Kasumi-1 (cell line): ENCODE measurements around the gene ITM2C.
A peak's percentile ranks its signal among the peaks of the same experiment; 100 is the strongest.

Experiments
- DNase-seq, 2 experiments: peaks; one replicate each; lab custom pipeline; 2025; lab: John Stamatoyannopoulos, UW

Gene ITM2C

DNA sequence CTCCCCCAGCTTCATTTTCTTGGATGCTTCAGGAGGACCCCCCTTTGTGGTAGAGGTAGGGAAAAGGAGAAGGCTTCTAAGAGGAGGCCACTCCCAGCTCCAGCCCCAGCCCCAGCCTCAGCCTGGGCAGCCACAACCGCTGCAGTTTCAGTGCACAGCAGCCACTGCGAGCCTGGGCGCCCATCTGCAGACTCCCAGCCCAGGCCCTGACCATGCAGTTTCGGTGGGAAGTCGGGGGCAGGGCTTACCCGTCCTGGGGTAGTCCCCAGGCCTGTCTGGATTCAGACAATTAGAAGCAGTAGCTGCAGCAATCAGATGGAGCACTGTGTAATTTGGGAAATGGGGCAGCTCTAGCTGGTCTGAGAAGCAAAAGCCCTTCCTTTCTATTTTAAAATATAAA lies 28.6 kb downstream of the ITM2C start:
- no peak for DNase-seq

DNA sequence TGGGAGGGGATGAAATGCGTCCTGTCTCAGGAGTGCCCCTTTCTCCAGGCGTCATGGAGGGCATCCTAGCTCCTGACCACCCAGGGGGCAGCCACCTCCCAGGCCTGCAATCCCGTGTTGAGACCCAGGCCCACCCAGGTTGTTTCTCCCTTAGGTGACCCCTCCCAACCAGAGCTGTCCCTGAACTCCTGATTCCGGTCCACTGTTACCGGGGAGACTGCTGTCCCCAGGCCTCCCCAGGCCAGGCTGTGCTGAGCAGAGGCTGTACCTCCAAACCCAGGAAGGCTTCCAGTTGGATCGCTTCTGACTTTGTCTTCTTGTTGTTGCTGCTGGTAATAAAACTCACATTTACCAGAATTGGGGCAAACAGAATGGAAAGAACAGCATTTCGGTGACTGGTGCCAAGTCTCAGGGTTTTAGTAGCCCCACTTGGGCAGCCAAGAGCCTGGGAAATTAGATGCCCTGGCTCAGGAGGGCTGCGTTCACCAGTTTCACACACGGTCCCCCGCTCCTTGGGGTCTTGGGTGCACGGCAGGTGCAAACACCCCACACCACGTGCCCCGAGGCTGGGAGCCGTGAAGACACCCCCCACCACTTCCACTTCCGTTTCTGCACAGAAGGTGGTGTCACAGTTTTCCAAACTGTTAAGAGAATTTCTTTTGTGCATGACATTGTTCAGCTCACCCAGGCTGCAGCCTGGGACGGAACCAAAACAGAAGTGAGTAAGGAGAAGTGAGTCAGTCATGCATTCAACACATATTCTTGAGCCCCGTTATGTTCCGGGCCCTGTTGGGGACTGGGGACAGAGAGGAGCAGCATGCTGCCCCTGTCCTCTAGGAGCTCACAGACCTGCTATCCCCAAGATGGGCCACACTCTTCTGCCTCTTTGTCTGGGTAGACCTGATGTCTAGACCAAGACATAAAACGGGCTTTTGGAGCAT lies 29.4 kb downstream of the ITM2C start:
- DNase-seq = peak; percentile 20 to 30

DNA sequence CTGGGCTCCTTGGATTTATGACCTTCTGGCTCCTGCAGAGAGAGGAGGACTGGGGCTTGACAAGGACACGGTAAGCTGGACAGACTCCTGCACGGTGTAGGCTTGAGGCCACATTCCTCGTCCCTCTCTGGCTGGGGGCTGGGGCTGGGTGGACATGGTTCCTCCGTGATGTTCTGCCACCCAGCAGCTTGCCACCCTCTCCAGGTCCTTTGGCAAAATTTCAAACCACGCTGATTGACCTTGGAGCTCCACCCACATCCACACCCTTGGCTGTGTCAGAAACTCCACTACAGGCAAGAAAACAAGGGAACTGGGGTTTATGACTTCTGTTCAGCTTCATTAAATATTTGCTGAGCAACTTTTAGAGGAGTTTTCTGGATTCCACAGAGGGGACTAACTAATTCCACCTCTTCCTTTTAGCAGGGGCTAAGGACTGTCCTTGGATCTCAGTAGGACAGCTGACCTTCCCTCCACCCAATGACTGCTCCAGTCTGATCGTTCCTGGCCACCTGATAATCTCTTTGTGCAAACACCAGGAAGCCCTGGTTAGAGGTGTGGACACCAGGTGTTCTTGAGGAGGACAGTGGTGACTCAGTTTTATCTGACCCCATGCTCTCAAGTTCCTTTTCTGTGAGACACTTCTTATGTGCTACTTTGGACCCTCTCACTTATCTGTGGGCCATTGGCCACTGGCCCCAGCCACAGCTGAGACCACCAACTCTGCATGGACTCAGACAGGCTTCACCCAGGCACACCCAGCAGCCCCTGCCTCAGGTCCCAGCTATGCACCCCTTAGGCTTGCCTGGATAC lies 31.0 kb downstream of the ITM2C start:
- no peak for DNase-seq

DNA sequence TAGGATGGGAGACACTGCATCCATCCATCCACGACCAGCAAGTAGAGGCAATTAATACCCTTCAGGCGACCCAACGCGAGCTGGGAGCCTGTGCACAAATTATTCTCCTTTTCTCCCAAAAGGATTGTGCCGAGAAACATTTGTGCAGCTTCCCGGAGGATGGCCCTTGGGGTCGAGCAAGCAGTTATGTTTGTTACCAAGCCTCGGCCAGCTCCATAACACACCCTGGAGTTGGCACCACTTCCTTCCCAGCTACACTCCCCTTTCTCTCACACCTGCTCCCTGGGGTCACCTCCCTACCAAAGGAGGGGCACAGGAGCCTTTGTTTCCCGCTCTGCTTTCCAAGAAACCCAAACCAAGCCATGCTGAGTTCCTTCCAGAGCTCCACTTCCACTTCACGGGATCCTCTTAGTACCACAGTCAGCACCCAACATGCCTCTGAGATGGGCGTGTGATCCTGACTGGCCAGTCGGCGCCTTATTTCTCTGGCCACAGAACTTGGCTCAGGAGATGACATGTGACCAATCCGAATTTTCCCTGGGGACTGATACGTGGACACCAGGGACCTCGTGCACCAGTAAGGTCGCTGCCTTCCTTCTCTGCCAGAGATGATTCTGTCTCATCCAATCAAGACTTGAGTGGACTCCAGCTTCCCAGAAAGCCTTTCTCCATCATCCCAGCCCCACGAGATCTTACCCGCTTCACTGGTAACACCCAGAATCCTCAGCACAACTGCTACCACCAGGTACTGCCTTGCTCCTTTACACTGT lies 31.8 kb downstream of the ITM2C start:
- no peak for DNase-seq

DNA sequence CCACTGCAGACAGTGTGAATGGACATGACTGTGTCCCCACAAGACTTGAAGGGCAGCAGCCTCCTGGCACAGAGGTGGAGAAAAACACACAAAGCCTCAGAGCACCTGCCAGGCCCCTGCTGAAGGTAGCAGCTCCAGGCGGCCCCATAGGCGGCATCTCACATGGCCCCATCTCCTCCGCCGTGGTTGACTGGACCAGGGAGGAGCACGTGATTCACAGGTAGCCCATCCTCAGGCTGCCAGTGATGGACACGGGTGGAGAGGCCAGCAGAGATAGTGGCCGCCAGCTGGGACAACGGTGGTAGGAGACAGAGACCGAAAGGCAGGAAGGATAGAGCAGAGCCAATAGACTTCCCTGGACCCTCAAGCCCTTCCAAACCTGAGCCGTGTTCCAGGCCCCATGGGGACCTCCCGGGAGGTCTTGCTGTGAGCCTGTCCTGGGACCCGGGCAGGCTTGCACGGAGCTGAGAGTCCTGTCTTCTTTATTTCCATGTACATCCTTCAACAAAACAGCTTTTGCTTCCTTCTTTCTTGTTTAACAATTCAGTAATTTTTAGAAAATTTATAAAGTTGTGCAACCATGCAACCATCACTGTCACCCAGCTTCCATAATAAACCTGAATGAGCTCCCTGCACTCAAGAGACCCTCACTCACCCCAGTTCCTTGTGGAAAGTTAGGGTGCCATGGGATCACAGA lies 33.4 kb downstream of the ITM2C start:
- no peak for DNase-seq

DNA sequence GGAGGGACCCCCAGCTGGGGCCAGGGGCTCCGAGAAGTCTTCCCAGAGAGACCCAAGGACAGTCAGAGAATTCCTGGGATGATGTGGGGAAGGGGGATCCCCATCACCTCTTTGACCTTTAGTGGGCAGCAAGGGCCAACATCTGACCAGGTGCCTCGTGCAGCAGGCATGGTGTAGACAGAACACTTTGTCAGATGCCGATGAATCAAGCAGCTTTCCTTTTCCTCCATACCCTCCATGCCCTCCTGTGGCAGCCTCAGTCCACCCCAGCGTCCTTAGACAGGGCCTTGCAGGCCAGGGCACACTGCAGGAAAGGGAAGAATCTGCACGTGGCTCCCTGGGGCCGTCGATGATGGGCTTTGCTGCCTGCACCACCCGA lies 34.0 kb downstream of the ITM2C start:
- DNase-seq = no peak

DNA sequence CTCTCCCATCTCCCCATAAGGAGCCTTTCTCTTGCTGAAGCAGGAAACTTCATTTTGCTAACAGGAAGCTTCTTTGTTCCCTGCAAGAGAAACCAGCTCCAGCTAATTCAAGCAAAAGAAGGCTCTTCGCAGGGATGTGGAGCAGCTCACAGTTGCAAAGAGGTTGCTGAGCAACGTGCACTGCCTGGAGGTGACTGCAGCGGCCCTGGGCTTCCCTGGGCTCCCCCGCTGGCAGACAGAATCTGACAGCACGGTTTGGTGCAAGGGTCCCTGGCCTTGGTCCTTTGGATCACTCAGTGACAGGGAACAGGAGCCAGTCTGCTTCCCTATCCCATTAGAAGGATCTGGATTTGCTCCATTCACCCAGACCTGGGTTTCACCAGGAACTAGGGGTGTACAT lies 34.5 kb downstream of the ITM2C start:
- peak; percentile 2 to 17 for DNase-seq

DNA sequence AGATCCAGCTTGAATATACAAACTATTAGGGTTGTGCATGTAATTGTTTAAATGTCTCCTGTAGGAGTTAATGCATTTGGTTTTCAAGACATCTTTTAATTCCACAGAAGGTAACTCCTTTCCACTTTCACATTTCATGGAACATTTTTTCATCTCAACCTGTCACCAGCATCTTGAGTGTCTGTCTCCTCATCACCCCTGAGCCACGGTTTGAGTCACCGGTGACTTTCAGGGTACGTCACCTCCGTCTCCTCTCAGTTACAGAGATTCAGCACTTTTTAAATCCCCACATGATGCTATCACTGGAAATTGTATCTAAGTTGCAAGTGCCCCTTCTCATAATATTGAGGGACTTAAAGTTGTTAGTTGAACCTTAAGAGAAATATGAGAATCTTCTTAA lies 35.0 kb downstream of the ITM2C start:
- DNase-seq = no peak

DNA sequence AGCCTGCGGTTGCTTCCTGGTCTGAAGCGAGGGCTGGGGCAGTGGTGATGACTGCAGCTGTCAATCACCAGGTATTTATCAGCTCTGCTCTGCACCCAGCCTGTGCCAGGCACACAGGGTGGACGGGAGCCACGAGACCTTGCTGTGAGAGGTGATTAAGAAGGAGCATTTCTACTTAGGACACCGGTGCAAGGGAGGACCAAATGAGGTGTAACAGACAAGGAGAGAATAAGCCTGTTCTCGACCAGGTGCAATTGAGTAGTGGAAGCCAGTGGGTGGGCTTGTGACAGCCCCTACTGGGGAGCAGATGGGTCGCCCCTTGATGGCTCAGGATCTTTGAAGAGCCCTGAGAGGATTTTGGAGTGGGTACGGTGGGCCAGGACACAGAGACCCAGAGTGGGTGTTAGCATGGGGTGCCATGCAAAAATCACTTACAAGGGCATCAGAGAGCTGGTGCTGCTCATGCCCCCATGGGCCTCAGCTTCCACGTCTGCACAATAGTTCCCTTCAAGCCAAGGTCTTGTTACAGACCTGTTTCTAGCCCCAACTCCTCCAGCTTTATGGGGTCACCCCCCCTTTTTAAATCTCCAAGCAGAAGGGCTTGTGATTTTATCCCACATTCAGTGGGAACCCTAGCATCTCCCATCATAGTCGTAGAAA lies 35.7 kb downstream of the ITM2C start:
- no peak for DNase-seq

DNA sequence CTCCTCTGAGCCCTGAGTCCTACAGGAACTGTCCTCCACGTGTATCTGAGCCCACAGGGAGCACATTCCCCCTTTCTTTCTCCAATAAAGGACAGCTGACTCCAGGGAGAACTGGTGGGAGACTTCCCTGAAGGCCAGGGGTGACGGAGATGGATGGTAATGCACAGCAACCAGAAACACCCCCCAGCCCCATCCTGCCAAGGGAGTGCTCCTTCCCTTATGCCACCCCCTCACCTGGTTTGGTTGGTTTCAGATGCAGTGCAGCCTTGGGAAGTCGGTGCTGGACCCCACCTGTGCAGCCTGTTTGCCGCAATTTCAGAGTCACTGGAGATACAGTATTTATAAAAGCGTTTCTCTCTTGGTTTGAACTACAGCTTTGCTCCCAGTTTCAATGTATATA lies 36.3 kb downstream of the ITM2C start:
- DNase-seq = no peak

DNA sequence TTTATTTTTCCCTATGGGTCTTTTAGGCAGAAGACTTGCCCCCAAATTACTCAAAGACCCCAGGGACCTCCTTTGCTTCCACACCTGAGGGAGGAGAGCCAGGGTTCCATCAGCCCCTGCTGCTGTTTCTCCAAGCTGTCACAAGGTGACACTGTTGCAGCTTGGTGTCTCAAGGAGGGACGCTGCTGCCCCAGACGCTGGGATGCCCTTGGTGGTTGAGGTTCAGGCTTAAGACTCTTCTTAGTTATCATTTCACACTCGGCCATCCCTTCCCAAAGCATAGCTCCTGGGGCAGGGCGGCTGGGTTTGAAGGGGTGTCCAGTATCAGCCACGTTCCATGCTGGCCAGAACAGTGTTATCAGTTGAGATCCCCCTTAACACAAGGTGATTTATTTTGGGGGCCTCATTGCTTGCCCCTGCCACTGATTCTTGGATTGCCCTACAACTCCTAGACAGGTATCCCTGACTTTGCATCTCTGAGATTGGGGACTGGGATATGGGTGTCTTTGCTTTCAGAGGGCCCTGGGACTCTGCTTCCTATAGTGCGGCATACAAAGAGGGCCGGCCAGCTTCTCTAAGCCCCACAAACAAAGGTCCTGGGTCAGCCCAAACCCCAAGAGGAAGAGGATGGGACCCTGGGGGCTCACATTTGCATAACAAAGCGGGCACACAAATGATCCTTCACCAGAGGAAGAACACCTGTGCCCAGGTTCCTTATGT lies 37.6 kb downstream of the ITM2C start:
- DNase-seq = peak; percentile 24 to 53

DNA sequence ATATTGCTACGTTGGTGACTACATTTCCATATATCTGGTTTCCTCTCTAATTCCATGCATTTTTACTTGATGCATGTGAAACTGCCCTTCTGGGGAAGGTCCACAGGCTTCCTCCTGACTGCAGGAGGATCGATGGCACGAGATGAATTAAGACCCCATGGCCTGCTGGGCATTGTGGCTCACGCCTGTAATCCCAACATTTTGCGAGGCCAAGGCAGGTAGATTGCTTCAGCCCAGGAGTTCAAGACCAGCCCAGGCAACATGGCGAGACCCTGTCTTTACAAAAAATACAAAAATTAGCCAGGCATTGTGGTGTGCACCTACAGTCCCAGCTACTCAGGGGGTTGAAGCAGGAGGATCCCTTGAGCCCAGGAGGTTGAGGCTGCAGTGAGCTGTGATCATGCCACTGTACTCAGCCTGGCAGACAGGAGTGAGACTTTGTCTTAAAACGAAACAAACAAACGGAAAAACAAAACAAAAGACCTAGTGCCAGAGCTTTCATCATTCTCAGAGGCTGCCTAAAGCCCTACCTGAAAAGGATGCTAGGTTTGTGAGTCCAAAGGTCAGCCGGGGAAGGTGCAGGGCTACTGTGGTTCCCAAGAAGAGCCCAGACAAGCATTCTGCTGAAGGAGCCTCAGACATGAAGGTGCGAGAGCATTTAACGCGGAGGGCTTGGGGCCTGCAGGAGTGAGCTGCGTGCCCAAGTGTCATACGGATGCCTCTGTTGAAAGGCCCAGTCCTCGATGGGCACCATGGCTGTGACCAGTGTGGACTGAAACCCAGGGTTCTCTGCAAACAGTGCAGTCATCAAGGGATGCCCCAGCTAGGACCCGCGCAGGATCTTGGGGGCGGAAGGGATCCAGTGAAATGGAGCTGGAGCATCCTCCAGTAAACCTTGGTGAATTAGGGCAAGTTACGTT lies 38.7 kb downstream of the ITM2C start:
- DNase-seq = no peak

DNA sequence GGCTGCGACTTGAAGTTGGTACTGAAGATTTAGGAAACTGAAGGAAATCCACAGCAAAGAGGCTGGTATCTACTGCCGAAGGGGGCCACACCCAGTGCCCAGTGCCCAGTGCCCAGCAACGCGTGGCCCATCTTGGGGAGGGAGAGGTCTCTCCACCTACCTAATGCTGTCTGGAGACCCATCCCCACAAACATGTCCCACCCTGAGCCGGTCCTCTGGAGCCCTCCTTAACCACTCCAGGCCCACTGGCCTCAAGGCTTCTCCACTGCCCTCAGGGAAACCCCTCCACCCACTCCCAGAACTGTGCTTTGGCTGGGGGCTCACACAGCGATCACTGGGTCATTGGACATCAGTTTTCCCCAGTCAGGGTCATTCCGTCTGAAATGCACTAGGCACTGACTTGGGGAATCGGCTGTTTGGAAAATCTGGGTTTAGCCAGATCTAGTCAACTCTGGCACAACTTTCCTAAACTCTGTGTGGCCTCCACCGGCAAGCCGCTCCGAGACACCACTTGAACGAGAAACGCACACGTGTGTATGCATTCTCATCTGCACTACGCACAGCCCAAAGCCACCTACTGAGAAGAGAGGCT lies 40.2 kb downstream of the ITM2C start:
- no peak for DNase-seq

DNA sequence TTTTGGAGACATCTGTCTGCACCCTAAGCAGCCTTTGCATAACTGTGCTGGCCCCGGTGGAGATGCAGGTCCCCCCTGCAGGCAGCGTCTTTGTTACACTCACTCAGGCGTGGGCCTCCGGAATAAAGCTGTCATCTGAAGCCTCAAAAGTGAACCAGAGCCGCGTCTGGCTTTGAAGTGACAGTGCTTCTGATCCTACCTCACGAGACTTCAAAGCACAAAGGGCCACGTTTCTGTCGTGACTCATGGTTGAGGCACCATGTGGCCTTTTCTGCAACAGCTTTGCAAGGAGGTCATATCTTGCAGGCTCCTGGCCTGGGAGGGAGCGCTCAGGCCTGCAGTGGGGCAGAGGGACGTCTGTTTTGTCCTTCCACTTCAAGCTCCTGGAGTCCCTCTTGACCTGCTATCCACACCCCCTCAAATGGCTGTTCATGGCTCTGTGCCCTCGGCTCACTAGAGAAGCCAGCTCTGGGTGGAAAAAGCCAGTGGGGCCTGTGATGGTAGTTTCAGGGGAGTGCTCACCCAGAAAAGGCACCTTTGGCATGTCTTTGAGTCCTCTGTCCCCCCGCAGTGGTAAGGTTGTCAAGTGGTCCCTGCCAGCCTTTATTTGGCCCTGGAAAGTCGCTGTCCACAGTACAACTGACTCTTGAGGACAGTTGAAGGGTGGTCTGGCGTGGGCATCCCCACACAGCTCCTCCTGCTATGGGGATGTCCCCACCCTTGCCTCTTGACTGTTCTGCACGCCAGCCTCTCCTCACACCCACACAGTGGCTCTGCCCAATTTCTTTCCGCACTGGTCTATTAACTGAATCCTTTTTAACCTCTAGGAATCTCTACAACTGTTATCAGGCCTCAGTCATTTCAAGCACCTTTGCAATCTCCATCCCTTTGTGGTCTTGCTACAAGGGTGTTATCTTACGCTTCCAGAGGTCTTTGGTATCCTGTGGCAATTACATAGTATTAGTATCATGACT lies 41.0 kb downstream of the ITM2C start:
- DNase-seq = no peak

DNA sequence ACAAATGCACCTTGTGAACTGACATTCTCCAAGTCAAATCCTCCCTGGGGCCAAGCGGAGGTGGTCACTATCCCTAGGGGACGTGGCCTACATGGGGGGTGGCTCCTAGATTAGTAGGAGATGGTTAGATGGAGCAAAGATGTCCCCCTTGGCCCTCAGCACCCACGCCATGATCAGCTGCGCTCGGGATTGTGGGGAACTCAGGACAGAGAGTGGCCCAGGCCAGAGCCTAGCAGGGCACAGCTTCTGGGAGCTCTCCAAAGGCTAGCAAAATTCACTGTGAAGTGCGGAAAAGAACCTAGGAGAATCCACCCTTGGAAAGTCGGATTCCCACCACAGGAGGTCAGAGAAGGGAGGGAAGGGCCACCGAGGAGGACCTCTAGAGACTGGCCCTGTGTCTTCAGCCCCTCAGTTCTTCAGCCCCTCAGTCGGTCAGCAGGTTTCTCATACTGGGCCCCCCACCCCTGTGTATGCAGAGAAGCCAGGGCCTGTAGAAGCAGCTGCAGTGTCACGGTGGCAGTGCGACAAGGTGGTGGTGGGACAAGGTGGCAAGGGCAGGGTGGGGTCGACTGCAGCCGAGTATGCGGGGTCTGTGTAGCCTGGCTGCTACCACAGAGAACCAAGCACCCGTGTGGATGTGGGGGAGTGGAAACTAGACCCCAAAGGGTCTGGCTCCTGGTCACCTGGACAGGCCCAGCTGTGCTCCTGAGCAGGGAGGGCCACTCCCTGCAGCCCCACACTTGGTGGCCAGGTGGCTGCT lies 41.9 kb downstream of the ITM2C start:
- DNase-seq = no peak

DNA sequence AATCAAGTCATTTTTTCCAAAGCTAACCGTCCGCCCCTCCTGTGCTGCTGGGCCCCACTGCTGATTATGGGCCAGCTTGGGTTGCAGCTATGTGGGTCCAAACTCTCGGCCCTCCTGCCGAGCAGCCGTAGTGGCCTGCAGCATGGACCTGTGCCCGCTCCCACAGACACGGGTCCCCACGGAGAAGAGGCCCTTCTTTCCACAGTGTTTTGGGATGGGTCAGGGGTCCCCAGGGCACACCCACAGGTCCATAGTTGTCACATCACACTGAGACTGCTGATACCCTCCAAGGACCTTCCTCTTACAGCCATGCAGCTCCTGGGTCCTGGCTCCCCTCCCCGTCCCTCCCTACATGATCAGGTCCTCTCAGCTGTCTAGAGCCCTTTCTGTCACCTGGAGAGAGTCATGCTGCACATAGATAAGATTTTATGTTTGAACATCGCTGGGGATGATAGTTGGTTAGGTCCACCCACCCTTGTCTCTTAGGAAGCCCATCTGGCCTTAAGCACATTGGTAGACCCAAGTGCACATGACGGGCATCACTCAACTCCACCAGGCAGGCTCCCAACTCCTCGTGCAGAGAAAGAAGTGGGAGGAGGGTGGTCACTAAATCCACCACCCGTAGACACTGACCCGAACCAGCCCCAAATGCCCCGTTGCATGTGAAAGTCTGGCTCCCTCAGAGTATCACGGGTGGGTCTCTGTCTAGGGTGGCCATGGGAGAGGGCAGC lies 42.8 kb downstream of the ITM2C start:
- DNase-seq = no peak
